GM12878 (cell line): Measurements from ENCODE around the gene NELFE. TPM values are rescaled to one million over a fixed set of nuclear protein-coding genes. Genes with fewer than 3 reads are reported as not detected.

Experiments used
- ASH2L ChIP-seq: fragments of 300-600, 200-600 bp; sonication (generic); IDR thresholded peaks from 2 replicates; pipeline ENCODE4 v1.6.1; 2017; ENCODE audit warnings: low read depth, mild to moderate bottlenecking, borderline replicate concordance
- BACH1 ChIP-seq: fragments of 450-650 bp; IDR thresholded peaks from 2 replicates; pipeline ENCODE4 v1.6.1; 2017; ENCODE audit warnings: mild to moderate bottlenecking, borderline replicate concordance
- BCLAF1 ChIP-seq: fragments of 450-650 bp; IDR thresholded peaks from 2 replicates; pipeline ENCODE4 v1.6.1; 2017; ENCODE audit warnings: antibody characterized with exemption, mild to moderate bottlenecking, moderate library complexity
- CBX5 ChIP-seq: sonication (generic); IDR thresholded peaks from 2 replicates; pipeline ENCODE4 v1.6.1; 2016; ENCODE audit warnings: low read depth, moderate library complexity, mild to moderate bottlenecking, inconsistent platforms
- CREM ChIP-seq: IDR thresholded peaks from 2 replicates; pipeline ENCODE4 v1.6.1; 2014; ENCODE audit warnings: antibody characterized with exemption, low read depth
- EED ChIP-seq: sonication (generic); IDR thresholded peaks from 2 replicates; pipeline ENCODE4 v1.6.1; 2016; ENCODE audit warnings: antibody characterized with exemption, low read depth
- IKZF1 ChIP-seq: fragments of 450-650 bp; conservative IDR thresholded peaks from 2 replicates; pipeline ENCODE4 v1.6.1; 2017; ENCODE audit warnings: antibody characterized with exemption, mild to moderate bottlenecking
- MTA2 ChIP-seq: fragments of 450-650 bp; IDR thresholded peaks from 2 replicates; pipeline ENCODE4 v1.6.1; 2016; ENCODE audit warnings: low read depth, mild to moderate bottlenecking, moderate library complexity
- MXI1 ChIP-seq: fragments of 150-350 bp; IDR thresholded peaks from 2 replicates; pipeline ENCODE4 v1.6.1; 2011; ENCODE audit warnings: low read depth, mild to moderate bottlenecking, inconsistent platforms, low read length, improper control_type of control experiment
- NKRF ChIP-seq: fragments of 450-650 bp; conservative IDR thresholded peaks from 2 replicates; pipeline ENCODE4 v1.6.1; 2017; ENCODE audit warnings: mild to moderate bottlenecking, moderate library complexity
- POU2F2 ChIP-seq: IDR thresholded peaks from 3 replicates; pipeline ENCODE4 v1.6.1; 2011; ENCODE audit warnings: low read depth, mild to moderate bottlenecking, low read length, borderline replicate concordance
- RBBP5 ChIP-seq: fragments of 200-600 bp; sonication (generic); conservative IDR thresholded peaks from 2 replicates; pipeline ENCODE4 v1.6.1; 2016
- SMAD5 ChIP-seq: IDR thresholded peaks from 2 replicates; pipeline ENCODE4 v1.6.1; 2016; ENCODE audit warnings: antibody characterized with exemption, low read depth
- SREBF1 ChIP-seq: IDR thresholded peaks from 2 replicates; pipeline ENCODE4 v1.6.1; 2012; ENCODE audit warnings: mild to moderate bottlenecking, low read length
- SUPT20H ChIP-seq: IDR thresholded peaks from 2 replicates; pipeline ENCODE4 v1.6.1; 2011; ENCODE audit warnings: low read depth, mild to moderate bottlenecking, low read length, moderate library complexity, borderline replicate concordance; ENCODE audit not compliant: control insufficient read depth
- TAF1 ChIP-seq: IDR thresholded peaks from 2 replicates; pipeline ENCODE4 v1.6.1; 2011; ENCODE audit warnings: mild to moderate bottlenecking, low read depth, low read length, borderline replicate concordance
- YY1 ChIP-seq: IDR thresholded peaks from 2 replicates; pipeline ENCODE4 v1.6.1; 2011; ENCODE audit warnings: low read depth, mild to moderate bottlenecking, low read length
- ZBED1 ChIP-seq: IDR thresholded peaks from 2 replicates; pipeline ENCODE4 v1.6.1; 2016; ENCODE audit warnings: borderline replicate concordance
- ZNF384 ChIP-seq: IDR thresholded peaks from 2 replicates; pipeline ENCODE4 v1.6.1; 2012; ENCODE audit warnings: low read depth, mild to moderate bottlenecking, low read length, improper control_type of control experiment, borderline replicate concordance
- ZSCAN29 ChIP-seq: fragments of 450-650 bp; IDR thresholded peaks from 2 replicates; pipeline ENCODE4 v1.6.1; 2017; ENCODE audit warnings: mild to moderate bottlenecking, moderate library complexity
- polyA plus RNA-seq, 11 experiments: library from polyadenylated mRNA; depleted of rRNA in 4 of 11; unstranded in 6 of 11; stranded (reverse) in 5 of 11; fragments of >200 nt; fragmentation: Nextera tagmentation in 4 of 11; fragmentation: Illumina TruSeq in 1 of 11; extraction: Ambion mirVana in 4 of 11; extraction: Trizol in 1 of 11; gene quantifications; 1 replicate in 1 of 11; 2 replicates in 10 of 11; pipeline versions ENCODE4 v1.2.1 to v1.2.3, GENCODE V29; 2011 to 2016; ENCODE audit warnings: inconsistent platforms in 2 of 11, missing spikeins in 2 of 11, low read depth in 1 of 11
- total RNA-seq, 4 experiments: library from RNA; depleted of rRNA in 3 of 4; stranded (reverse); fragments of >200 nt in 3 of 4; fragmentation: Illumina TruSeq in 1 of 4; extraction: Trizol in 1 of 4; gene quantifications; 2 replicates each; pipeline versions ENCODE4 v1.2.1 to v1.2.3, GENCODE V29; 2013 to 2021
- TF ChIP-seq, protein P1 (sequence below): fragments of 450-650 bp; IDR thresholded peaks from 2 replicates; pipeline ENCODE4 v1.6.1; 2014; ENCODE audit warnings: mild to moderate bottlenecking
- TF ChIP-seq, protein P2 (sequence below): fragments of 450-650 bp; IDR thresholded peaks from 2 replicates; pipeline ENCODE4 v1.6.1; 2017; ENCODE audit warnings: mild to moderate bottlenecking, moderate library complexity

Gene NELFE
- total and polyA plus RNA-seq, 10 of the 15 experiments (the other 5 are each of a cell fraction or from before 2014, with no cell fraction given), result 8.5 to 105 (median 59.7) TPM

- TF ChIP-seq, protein P1, sequence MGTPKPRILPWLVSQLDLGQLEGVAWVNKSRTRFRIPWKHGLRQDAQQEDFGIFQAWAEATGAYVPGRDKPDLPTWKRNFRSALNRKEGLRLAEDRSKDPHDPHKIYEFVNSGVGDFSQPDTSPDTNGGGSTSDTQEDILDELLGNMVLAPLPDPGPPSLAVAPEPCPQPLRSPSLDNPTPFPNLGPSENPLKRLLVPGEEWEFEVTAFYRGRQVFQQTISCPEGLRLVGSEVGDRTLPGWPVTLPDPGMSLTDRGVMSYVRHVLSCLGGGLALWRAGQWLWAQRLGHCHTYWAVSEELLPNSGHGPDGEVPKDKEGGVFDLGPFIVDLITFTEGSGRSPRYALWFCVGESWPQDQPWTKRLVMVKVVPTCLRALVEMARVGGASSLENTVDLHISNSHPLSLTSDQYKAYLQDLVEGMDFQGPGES, result no peak
- no peak for TF ChIP-seq IKZF1
- TF ChIP-seq BCLAF1, result no peak
- TF ChIP-seq ASH2L, result no peak
- peak; percentile 38; the same call in 1 of the 2 replicates for TF ChIP-seq TAF1
- TF ChIP-seq EED, result no peak
- TF ChIP-seq CREM, result no peak
- no peak for TF ChIP-seq ZNF384
- TF ChIP-seq NKRF, result no peak; the same call in 1 of the 2 replicates
- no peak for TF ChIP-seq BACH1
- peak; percentile 57; the same call in 1 of the 2 replicates for TF ChIP-seq YY1
- no peak for TF ChIP-seq SUPT20H
- no peak for TF ChIP-seq CBX5
- TF ChIP-seq ZBED1, result no peak
- no peak for TF ChIP-seq SMAD5
- TF ChIP-seq, protein P2, sequence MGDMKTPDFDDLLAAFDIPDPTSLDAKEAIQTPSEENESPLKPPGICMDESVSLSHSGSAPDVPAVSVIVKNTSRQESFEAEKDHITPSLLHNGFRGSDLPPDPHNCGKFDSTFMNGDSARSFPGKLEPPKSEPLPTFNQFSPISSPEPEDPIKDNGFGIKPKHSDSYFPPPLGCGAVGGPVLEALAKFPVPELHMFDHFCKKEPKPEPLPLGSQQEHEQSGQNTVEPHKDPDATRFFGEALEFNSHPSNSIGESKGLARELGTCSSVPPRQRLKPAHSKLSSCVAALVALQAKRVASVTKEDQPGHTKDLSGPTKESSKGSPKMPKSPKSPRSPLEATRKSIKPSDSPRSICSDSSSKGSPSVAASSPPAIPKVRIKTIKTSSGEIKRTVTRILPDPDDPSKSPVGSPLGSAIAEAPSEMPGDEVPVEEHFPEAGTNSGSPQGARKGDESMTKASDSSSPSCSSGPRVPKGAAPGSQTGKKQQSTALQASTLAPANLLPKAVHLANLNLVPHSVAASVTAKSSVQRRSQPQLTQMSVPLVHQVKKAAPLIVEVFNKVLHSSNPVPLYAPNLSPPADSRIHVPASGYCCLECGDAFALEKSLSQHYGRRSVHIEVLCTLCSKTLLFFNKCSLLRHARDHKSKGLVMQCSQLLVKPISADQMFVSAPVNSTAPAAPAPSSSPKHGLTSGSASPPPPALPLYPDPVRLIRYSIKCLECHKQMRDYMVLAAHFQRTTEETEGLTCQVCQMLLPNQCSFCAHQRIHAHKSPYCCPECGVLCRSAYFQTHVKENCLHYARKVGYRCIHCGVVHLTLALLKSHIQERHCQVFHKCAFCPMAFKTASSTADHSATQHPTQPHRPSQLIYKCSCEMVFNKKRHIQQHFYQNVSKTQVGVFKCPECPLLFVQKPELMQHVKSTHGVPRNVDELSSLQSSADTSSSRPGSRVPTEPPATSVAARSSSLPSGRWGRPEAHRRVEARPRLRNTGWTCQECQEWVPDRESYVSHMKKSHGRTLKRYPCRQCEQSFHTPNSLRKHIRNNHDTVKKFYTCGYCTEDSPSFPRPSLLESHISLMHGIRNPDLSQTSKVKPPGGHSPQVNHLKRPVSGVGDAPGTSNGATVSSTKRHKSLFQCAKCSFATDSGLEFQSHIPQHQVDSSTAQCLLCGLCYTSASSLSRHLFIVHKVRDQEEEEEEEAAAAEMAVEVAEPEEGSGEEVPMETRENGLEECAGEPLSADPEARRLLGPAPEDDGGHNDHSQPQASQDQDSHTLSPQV, result peak; percentile 63; the same call in 1 of the 2 replicates
- no peak for TF ChIP-seq RBBP5
- TF ChIP-seq SREBF1, result no peak
- TF ChIP-seq MXI1, result no peak
- TF ChIP-seq POU2F2, result peak; percentile 54; the same call in 1 of the 3 replicates
- TF ChIP-seq ZSCAN29, result no peak
- TF ChIP-seq MTA2, result no peak
Measured at GRCh38 chr6:31971279-31971992, 12.7 kb upstream of the NELFE start (continued).
